Activated T-cell treated with anti-CD3 and anti-CD28 coated beads for 1 hour (primary cell): ENCODE results near the gene SDC3.

Experiments
- DNase-seq: peaks from one replicate; pipeline ENCODE4 v3.0.0-alpha.2; 2020; ENCODE audit warnings: low read depth

The SDC3 gene

GRCh38 chr1:30847358-30847972 is 61.1 kb downstream of the SDC3 start:
- DNase-seq: no peak

GRCh38 chr1:30846587-30846986 is 62.0 kb downstream of the SDC3 start:
- DNase-seq: no peak

- no peak for DNase-seq
Observed at GRCh38 chr1:30845904-30846290, 62.7 kb downstream of the SDC3 start.

- no peak for DNase-seq
Observed at GRCh38 chr1:30845237-30845903, 63.2 kb downstream of the SDC3 start.

- no peak for DNase-seq
Observed at GRCh38 chr1:30844631-30845030, 63.9 kb downstream of the SDC3 start.

GRCh38 chr1:30842697-30843354 is 65.7 kb downstream of the SDC3 start:
- no peak for DNase-seq

- no peak for DNase-seq
Observed at GRCh38 chr1:30840904-30841598, 67.5 kb downstream of the SDC3 start.

GRCh38 chr1:30839827-30840359 is 68.7 kb downstream of the SDC3 start:
- no peak for DNase-seq

- no peak for DNase-seq
Observed at GRCh38 chr1:30838996-30839395, 69.6 kb downstream of the SDC3 start.

GRCh38 chr1:30837653-30838052 is 70.9 kb downstream of the SDC3 start:
- DNase-seq: no peak

GRCh38 chr1:30834253-30834652 is 74.3 kb downstream of the SDC3 start:
- DNase-seq: no peak

- no peak for DNase-seq
Observed at GRCh38 chr1:30830537-30830936, 78.0 kb downstream of the SDC3 start.

- DNase-seq: no peak
Observed at GRCh38 chr1:30829889-30830288, 78.7 kb downstream of the SDC3 start.

GRCh38 chr1:30824736-30825429 is 83.7 kb downstream of the SDC3 start:
- DNase-seq: no peak

- peak; percentile 21 for DNase-seq
Observed at GRCh38 chr1:30823969-30824735, 84.4 kb downstream of the SDC3 start.

- no peak for DNase-seq
Observed at GRCh38 chr1:30823627-30823968, 85.0 kb downstream of the SDC3 start.

GRCh38 chr1:30822966-30823581 is 85.5 kb downstream of the SDC3 start:
- no peak for DNase-seq

GRCh38 chr1:30822006-30822405 is 86.6 kb downstream of the SDC3 start:
- no peak for DNase-seq

- no peak for DNase-seq
Observed at GRCh38 chr1:30820299-30820698, 88.3 kb downstream of the SDC3 start.
